Endodermal cell (in vitro differentiated cells): ENCODE data around the gene RAB9A. TPM values are rescaled to one million over a fixed set of nuclear protein-coding genes. Genes with fewer than 3 reads are reported as not detected.

Experiments
- DNase-seq: peaks from one replicate; pipeline ENCODE4 v3.0.0-alpha.2; 2017
- H3K27ac ChIP-seq: 2 replicates; pipeline ENCODE4 v1.5.1; 2013; ENCODE audit warnings: mild to moderate bottlenecking, low read depth, low read length, moderate library complexity
- H3K27me3 ChIP-seq: 2 replicates; pipeline ENCODE4 v1.6.1; 2013; ENCODE audit warnings: mild to moderate bottlenecking, low read length, moderate library complexity; ENCODE audit not compliant: insufficient read depth, control insufficient read depth, poor library complexity, severe bottlenecking
- H3K36me3 ChIP-seq: 2 replicates; pipeline ENCODE4 v1.7.0; 2013; ENCODE audit warnings: mild to moderate bottlenecking, low read length, moderate library complexity; ENCODE audit not compliant: control insufficient read depth, insufficient read depth
- H3K4me1 ChIP-seq: one replicate; pipeline ENCODE4 v1.7.0; 2013; ENCODE audit warnings: low read length; ENCODE audit not compliant: control insufficient read depth, insufficient read depth
- H3K4me3 ChIP-seq: 2 replicates; pipeline ENCODE4 v1.5.1; 2013; ENCODE audit warnings: mild to moderate bottlenecking, low read length, moderate library complexity
- H3K9ac ChIP-seq: 2 replicates; pipeline ENCODE4 v1.6.1; 2013; ENCODE audit warnings: mild to moderate bottlenecking, low read length, moderate library complexity; ENCODE audit not compliant: poor library complexity, severe bottlenecking; ENCODE audit errors: extremely low read depth
- H3K9me3 ChIP-seq: 2 replicates; pipeline ENCODE4 v1.6.1; 2013; ENCODE audit warnings: mild to moderate bottlenecking, low read length, moderate library complexity; ENCODE audit not compliant: control insufficient read depth
- H3K27ac Mint-ChIP-seq: 2 replicates; pipeline ENCODE4 v1.8.0; 2020; ENCODE audit warnings: mixed read lengths
- H3K27me3 Mint-ChIP-seq: 2 replicates; pipeline ENCODE4 v1.8.0; 2021; ENCODE audit warnings: mild to moderate bottlenecking, mixed read lengths; ENCODE audit not compliant: insufficient read depth
- H3K36me3 Mint-ChIP-seq: 2 replicates; pipeline ENCODE4 v1.8.0; 2020; ENCODE audit warnings: low read depth, mixed read lengths
- H3K4me1 Mint-ChIP-seq: 2 replicates; pipeline ENCODE4 v1.8.0; 2020; ENCODE audit warnings: mixed read lengths
- H3K4me3 Mint-ChIP-seq: 2 replicates; pipeline ENCODE4 v1.8.0; 2020; ENCODE audit warnings: mild to moderate bottlenecking, moderate library complexity, mixed read lengths
- H3K9me3 Mint-ChIP-seq: 2 replicates; pipeline ENCODE4 v1.8.0; 2020; ENCODE audit warnings: mild to moderate bottlenecking, mixed read lengths
- CTCF ChIP-seq: fragments of 200-600 bp; sonication (generic); conservative IDR thresholded peaks from 2 replicates; pipeline ENCODE4 v1.5.0; 2021; ENCODE audit warnings: antibody characterized with exemption, mild to moderate bottlenecking
- WGBS, 2 experiments: methylation state at CpG; one replicate each; pipeline versions ENCODE4 v1.1.5 to v1.1.7; 2013; ENCODE audit warnings: missing lambda C conversion rate in 2 of 2, mixed read lengths in 1 of 2; ENCODE audit not compliant: insufficient coverage in 1 of 2, insufficient read length in 1 of 2; 5-methylcytosine and 5-hydroxymethylcytosine counted together
- total RNA-seq, 2 donors: library from RNA; stranded (reverse); fragmentation: NEBNext Ultra II Directional in 1 of 2; extraction: Animal tissue kit (Norgen Biotek cat#: 25700) in 1 of 2; gene quantifications; 2 replicates in 1 of 2; 3 replicates in 1 of 2; pipeline ENCODE4 v1.2.1, GENCODE V29; 2021

The RAB9A gene
- total RNA-seq, 2 donors from 2014 or later, result 22.3 to 28.0 TPM

- Histone ChIP-seq H3K9me3 (no peaks in the 10 kb centered on the region), H3K9ac (no peak overlapping the region), H3K4me1 (no peaks in the 10 kb centered on the region), H3K27me3 (no peaks in the 10 kb centered on the region), H3K4me3 (no peak overlapping the region), H3K27ac (no peak overlapping the region), H3K36me3 (no peaks in the 10 kb centered on the region)
- no peaks in the 10 kb centered on the region for H3K27me3 Mint-ChIP-seq
- H3K4me3 Mint-ChIP-seq, result no peak overlapping the region
- peaks cover 68% of the 10 kb centered on the region for H3K9me3 Mint-ChIP-seq
- 82 to 97% methylated on average over 3 to 6 of the region's 6 CpGs for WGBS, 2 experiments
- peaks cover 22% of the 10 kb centered on the region for H3K36me3 Mint-ChIP-seq
- TF ChIP-seq CTCF, result no peak
- no peak overlapping the region for H3K27ac Mint-ChIP-seq
- no peaks in the 10 kb centered on the region for H3K4me1 Mint-ChIP-seq
- DNase-seq, result no peak
Observed at GRCh38 chrX:13662355-13662791, 26.6 kb upstream of the RAB9A start.

DNA sequence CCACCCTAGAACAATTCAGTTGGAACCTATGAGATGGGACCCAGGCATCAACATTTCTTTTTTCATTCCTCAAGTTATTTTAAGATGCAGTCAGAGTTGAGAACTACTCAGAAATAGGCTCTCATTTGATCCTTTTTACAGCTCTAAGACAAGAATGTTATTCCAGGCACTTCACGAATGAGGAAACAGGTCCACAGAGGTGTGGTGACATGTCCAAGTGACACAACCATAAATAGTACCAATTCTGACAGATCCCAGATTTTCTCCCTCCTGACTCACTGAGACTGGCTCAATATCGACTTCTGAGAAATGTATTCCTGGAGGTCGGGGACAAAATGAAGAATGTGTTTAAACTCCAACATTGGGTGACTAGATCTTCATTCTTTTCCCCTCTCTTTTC lies 24.9 kb upstream of the RAB9A start:
- WGBS, 2 experiments, result 97% methylated on average over 3 of the region's 3 CpGs; no CpG with 5 or more reads in 1 of the 2 experiments
- no peak overlapping the region for H3K27ac ChIP-seq
- peaks cover 22% of the 10 kb centered on the region for H3K36me3 Mint-ChIP-seq
- no peaks in the 10 kb centered on the region for H3K4me1 Mint-ChIP-seq
- no peak overlapping the region for H3K9ac ChIP-seq
- no peak overlapping the region for H3K4me3 Mint-ChIP-seq
- H3K36me3 ChIP-seq, result no peaks in the 10 kb centered on the region
- no peak for TF ChIP-seq CTCF
- H3K4me1 ChIP-seq, result no peaks in the 10 kb centered on the region
- no peaks in the 10 kb centered on the region for H3K9me3 ChIP-seq
- H3K4me3 ChIP-seq, result no peak overlapping the region
- DNase-seq, result no peak
- H3K9me3 Mint-ChIP-seq, result peaks cover 64% of the 10 kb centered on the region
- no peaks in the 10 kb centered on the region for H3K27me3 Mint-ChIP-seq
- H3K27ac Mint-ChIP-seq, result no peak overlapping the region
- H3K27me3 ChIP-seq, result no peaks in the 10 kb centered on the region

DNA sequence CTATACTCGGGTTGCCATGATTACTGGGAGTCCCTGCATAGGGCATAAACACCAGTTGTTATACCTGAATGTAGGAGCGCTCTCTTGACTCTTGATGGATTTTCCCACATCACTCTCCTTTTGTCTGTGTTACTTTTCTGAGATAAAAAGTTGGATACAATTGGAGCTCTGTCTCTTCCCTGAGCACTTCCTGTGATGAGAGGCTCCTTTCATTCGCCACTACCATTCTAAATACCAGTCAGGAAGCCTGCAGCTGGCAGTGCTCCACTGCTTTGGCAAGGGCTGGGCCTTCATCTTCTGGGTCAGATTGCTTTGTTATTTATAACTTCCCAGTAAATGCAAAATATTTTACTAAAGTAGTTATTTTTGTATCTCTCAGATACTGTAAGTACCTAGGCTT lies 22.1 kb upstream of the RAB9A start:
- no peaks in the 10 kb centered on the region for H3K27me3 Mint-ChIP-seq

More for the DNA sequence above, 22.1 kb upstream of the RAB9A start:
- H3K36me3 Mint-ChIP-seq, result peaks cover 17% of the 10 kb centered on the region
- Histone ChIP-seq H3K27ac (no peak overlapping the region), H3K4me3 (no peak overlapping the region), H3K4me1 (no peaks in the 10 kb centered on the region), H3K9me3 (no peaks in the 10 kb centered on the region), H3K36me3 (no peaks in the 10 kb centered on the region), H3K9ac (no peak overlapping the region), H3K27me3 (no peaks in the 10 kb centered on the region)
- H3K4me3 Mint-ChIP-seq, result no peak overlapping the region
- no peak for DNase-seq
- no peaks in the 10 kb centered on the region for H3K4me1 Mint-ChIP-seq
- H3K9me3 Mint-ChIP-seq, result peaks cover 72% of the 10 kb centered on the region
- no peak for TF ChIP-seq CTCF
- WGBS, 2 experiments, result 95% methylated on average over 3 of the region's 3 CpGs; no CpG with 5 or more reads in 1 of the 2 experiments
- no peak overlapping the region for H3K27ac Mint-ChIP-seq
